Esophagus muscularis mucosa (tissue), 4 donors: ENCODE data around the gene BEST2.

Source experiments
- CTCF ChIP-seq, 3 experiments: fragments of 200-600 bp in 2 of 3; fragments of 450-650 bp in 1 of 3; sonication (generic) in 2 of 3; IDR thresholded peaks; one replicate each; pipeline ENCODE4 v1.5.1; 2017 to 2019; ENCODE audit warnings: antibody characterized with exemption in 3 of 3, mild to moderate bottlenecking in 2 of 3, moderate library complexity in 1 of 3
- EP300 ChIP-seq: sonication (generic); formaldehyde crosslinking; IDR thresholded peaks from one replicate; pipeline ENCODE4 v1.6.1; 2017; ENCODE audit warnings: antibody characterized with exemption
- POLR2A ChIP-seq: fragments of 450-650 bp; IDR thresholded peaks from one replicate; pipeline ENCODE4 v1.6.1; 2017; ENCODE audit warnings: antibody characterized with exemption, moderate library complexity, mild to moderate bottlenecking, low read depth

- TF ChIP-seq POLR2A (no peak), CTCF (IDR thresholded peaks at IDR 0.05) (no peak), EP300 (no peak)
Measured at GRCh38 chr19:12792853-12793289, 41.3 kb downstream of the BEST2 start.
